ENCODE results near the gene NUDT9. TPM values are rescaled to one million over a fixed set of nuclear protein-coding genes. Genes with fewer than 3 reads are reported as not detected.
"Not testable (repeated sequence)": the region's sequence is repeated elsewhere in the genome, so short reads cannot be mapped to it uniquely, and the experiment has no call there.

Gene NUDT9
- total RNA-seq, 1 donor from 2014 or later: 20.6 TPM

DNA sequence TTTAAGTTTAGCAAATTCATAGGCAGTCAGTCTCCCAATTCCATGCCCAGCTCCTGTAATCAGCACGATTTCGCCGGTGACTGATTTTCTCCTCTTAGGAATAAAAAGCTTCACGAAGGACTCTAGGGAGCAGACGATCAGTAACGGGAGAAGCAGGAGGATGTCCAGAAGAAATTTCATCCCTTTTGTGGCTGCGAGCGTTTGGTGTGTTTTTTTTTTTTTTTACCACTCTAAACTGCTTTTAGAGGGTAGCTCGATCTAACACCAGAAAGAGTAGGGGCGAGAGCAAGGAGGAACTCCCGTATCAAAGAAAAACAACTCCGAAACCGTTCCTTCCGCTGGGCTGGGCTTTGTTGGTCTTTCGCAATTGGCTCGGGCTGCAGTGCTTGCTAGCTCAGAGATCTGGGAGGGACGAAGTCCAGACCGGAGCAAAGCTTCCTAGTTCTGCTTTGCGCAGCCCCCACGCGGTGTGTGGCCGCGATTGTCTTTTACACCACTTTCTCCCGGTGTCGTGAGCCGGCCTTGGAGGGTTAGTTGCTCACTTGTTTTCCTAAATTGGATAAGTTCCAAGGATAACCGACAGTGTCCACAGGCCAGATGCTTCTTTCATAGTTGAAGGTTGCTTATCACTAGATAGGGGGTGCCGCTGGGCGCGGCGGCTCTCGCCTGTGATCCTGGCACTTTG, 31.3 kb upstream of the NUDT9 start, which contains the start of gene HSD17B11:
Gene HSD17B11 (minus strand): TSS at position 298 of the 685 bp plus-strand sequence. CDS start 118 bp downstream, at position 180.
- peak within 1 kb of the TSS; percentile 61 to 69 for H3K4me3 ChIP-seq
- intact Hi-C loops (cut with DNase I): no loop called here
- DNase-seq (ENCODE audit: extremely low spot score in 2 of 2): peak in 1 of 2 donors; percentile 95
- H3K27ac ChIP-seq: peak within 1 kb of the TSS; percentile 93
- no peaks in the 10 kb centered on the region for H3K9me3 ChIP-seq
- peaks cover 28% of the 10 kb centered on the region for H3K4me1 ChIP-seq
- TF ChIP-seq POLR2AphosphoS5 (IDR thresholded peaks at IDR 0.05; ENCODE audit: insufficient read depth in 1 of 2, low read depth in 1 of 2) (peak; percentile 89 to 94), POLR2A (IDR thresholded peaks at IDR 0.05) (peak in 1 of 2 donors; percentile 76)
- TF ChIP-seq, protein P1, sequence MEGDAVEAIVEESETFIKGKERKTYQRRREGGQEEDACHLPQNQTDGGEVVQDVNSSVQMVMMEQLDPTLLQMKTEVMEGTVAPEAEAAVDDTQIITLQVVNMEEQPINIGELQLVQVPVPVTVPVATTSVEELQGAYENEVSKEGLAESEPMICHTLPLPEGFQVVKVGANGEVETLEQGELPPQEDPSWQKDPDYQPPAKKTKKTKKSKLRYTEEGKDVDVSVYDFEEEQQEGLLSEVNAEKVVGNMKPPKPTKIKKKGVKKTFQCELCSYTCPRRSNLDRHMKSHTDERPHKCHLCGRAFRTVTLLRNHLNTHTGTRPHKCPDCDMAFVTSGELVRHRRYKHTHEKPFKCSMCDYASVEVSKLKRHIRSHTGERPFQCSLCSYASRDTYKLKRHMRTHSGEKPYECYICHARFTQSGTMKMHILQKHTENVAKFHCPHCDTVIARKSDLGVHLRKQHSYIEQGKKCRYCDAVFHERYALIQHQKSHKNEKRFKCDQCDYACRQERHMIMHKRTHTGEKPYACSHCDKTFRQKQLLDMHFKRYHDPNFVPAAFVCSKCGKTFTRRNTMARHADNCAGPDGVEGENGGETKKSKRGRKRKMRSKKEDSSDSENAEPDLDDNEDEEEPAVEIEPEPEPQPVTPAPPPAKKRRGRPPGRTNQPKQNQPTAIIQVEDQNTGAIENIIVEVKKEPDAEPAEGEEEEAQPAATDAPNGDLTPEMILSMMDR (IDR thresholded peaks at IDR 0.05): no peak
- H3K36me3 ChIP-seq: no peaks in the 10 kb centered on the region
- H3K27me3 ChIP-seq: no peaks in the 10 kb centered on the region

DNA sequence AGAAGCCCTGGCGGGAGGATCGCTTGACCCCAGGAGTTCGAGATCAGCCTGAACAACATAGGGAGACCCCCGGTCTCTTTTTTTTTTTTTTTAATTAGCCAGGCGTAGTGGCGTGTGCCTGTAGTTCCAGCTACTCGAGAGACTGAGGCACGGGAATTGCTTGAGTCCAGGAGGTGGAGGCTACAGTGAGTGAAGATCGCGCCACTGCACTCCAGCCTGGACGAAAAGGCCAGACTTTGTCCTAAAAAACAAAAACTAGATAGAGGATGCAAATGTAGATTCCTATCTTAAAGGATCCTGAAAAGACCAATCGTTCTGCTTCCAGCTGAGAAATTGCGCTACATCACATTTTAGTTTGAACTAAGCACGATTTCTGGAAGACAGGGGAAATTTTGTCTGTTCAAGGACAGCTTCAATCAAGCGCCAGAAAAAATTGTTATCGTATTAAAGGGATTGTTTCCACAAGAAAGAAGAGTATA, 30.8 kb upstream of the NUDT9 start:
- Histone ChIP-seq H3K27me3 (no peaks in the 10 kb centered on the region), H3K4me1 (peaks cover 28% of the 10 kb centered on the region), H3K4me3 (peak overlapping the region; percentile 61 to 69), H3K36me3 (no peaks in the 10 kb centered on the region), H3K9me3 (no peaks in the 10 kb centered on the region), H3K27ac (peak overlapping the region; percentile 93)
- DNase-seq (ENCODE audit: extremely low spot score in 2 of 2): no peak
- intact Hi-C loops (cut with DNase I): no loop called here
- TF ChIP-seq, protein P1 (IDR thresholded peaks at IDR 0.05): no peak
- TF ChIP-seq POLR2AphosphoS5 (IDR thresholded peaks at IDR 0.05; ENCODE audit: insufficient read depth in 1 of 2, low read depth in 1 of 2): peak in 1 of 2 donors; percentile 70

DNA sequence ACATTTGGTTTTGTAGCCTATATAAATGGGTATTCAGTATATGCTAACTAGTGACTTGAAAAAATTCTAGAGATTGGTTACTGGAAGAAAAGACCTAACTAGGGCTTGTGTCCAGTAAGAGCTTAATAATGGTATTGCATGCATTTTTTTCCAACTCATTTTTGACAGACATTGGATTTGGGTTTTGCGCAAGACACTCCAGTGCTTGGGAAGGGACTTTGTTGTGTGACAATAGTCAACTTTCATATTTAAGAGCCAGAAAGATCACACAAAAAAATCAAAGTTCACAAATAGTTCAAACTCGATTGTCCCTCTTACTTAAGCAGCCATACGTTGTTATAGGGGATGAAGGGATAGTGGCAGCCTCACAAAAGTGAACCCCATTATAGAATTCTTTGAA, 30.2 kb upstream of the NUDT9 start:
- TF ChIP-seq, protein P1 (IDR thresholded peaks at IDR 0.05): no peak
- TF ChIP-seq POLR2A (IDR thresholded peaks at IDR 0.05): no peak
- TF ChIP-seq POLR2AphosphoS5 (IDR thresholded peaks at IDR 0.05; ENCODE audit: insufficient read depth in 1 of 2, low read depth in 1 of 2): no peak
- Histone ChIP-seq H3K27ac (peak overlapping the region; percentile 93), H3K27me3 (no peaks in the 10 kb centered on the region), H3K9me3 (no peaks in the 10 kb centered on the region), H3K4me3 (no peak overlapping the region), H3K4me1 (peaks cover 28% of the 10 kb centered on the region), H3K36me3 (no peaks in the 10 kb centered on the region)
- intact Hi-C loops (cut with DNase I): no loop called here
- DNase-seq (ENCODE audit: extremely low spot score in 2 of 2): no peak

DNA sequence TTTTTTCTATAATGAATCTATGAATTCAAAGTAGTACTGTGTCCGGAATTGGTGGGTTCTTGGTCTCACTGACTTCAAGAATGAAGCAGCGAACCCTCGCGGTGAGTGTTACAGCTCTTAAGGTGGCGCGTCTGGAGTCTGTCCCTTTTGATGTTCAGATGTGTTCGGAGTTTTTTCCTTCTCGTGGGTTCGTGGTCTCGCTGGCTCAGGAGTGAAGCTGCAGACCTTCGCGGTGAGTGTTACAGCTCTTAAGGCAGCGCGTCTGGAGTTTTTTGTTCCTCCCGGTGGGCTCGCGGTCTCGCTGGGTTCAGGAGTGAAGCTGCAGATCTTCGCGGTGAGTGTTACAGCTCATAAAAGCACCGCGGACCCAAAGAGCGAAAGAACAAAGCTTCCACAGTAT, 27.3 kb upstream of the NUDT9 start:
- intact Hi-C loops (cut with DNase I); H3K9me3 ChIP-seq; H3K4me1 ChIP-seq; H3K27ac ChIP-seq; DNase-seq (ENCODE audit: extremely low spot score in 2 of 2); H3K36me3 ChIP-seq; H3K27me3 ChIP-seq; H3K4me3 ChIP-seq: not testable (repeated sequence)

DNA sequence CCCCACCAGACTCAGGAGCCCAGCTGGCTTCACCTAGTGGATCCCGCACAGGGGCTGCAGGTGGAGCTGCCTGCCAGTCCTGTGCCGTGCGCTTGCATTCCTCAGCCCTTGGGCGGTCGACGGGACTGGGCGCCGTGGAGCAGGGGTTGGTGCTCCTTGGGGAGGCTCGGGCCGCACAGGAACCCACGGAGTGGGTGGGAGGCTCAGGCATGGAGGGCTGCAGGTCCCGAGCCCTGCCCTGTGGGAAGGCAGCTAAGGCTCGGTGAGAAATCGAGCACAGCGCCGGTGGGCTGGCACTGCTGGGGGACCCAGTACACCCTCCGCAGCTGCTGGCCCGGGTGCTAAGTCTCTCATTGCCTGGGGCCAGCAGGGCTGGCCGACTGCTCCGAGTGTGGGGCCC, 26.5 kb upstream of the NUDT9 start:
- intact Hi-C loops (cut with DNase I); DNase-seq (ENCODE audit: extremely low spot score in 2 of 2); H3K9me3 ChIP-seq; H3K4me3 ChIP-seq; H3K4me1 ChIP-seq; H3K27me3 ChIP-seq; H3K36me3 ChIP-seq; H3K27ac ChIP-seq: not testable (repeated sequence)

DNA sequence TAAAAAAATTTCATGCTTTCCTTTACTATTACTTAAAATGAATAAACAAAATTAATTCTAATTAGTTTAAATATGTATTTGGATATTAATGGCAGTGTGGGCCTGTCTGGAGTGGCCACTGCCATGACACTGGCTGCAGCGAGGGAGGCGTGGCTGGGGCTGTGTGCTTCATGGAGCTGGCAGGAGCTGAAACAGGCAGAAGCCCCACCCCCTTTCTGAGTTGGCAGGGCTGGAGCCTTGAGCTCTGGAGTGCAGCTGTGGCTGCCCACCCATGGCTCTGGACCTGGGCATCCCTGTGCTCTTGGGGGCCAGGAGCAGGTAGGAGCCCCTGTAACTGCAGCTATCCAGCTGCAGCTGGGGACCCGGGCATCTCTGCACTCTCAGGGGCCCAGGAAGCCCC, 23.2 kb upstream of the NUDT9 start:
- intact Hi-C loops (cut with DNase I): no loop called here
- Histone ChIP-seq H3K4me3 (no peak overlapping the region), H3K9me3 (no peaks in the 10 kb centered on the region), H3K27me3 (no peaks in the 10 kb centered on the region), H3K27ac (no peak overlapping the region), H3K4me1 (no peaks in the 10 kb centered on the region), H3K36me3 (no peaks in the 10 kb centered on the region)
- no peak for DNase-seq (ENCODE audit: extremely low spot score in 2 of 2)
- TF ChIP-seq POLR2AphosphoS5 (IDR thresholded peaks at IDR 0.05; ENCODE audit: insufficient read depth in 1 of 2, low read depth in 1 of 2): no peak
- TF ChIP-seq, protein P1 (IDR thresholded peaks at IDR 0.05): no peak
- no peak for TF ChIP-seq POLR2A (IDR thresholded peaks at IDR 0.05)

Measured in vagina (tissue), 2 donors.